ENCODE data around the gene PEBP1. TPM values are rescaled to one million over a fixed set of nuclear protein-coding genes. Genes with fewer than 3 reads are reported as not detected.
A peak's percentile ranks its signal among the peaks of the same experiment; 100 is the strongest.

Gene PEBP1
- total RNA-seq, 2 donors from 2014 or later: 538 to 621 TPM

DNA sequence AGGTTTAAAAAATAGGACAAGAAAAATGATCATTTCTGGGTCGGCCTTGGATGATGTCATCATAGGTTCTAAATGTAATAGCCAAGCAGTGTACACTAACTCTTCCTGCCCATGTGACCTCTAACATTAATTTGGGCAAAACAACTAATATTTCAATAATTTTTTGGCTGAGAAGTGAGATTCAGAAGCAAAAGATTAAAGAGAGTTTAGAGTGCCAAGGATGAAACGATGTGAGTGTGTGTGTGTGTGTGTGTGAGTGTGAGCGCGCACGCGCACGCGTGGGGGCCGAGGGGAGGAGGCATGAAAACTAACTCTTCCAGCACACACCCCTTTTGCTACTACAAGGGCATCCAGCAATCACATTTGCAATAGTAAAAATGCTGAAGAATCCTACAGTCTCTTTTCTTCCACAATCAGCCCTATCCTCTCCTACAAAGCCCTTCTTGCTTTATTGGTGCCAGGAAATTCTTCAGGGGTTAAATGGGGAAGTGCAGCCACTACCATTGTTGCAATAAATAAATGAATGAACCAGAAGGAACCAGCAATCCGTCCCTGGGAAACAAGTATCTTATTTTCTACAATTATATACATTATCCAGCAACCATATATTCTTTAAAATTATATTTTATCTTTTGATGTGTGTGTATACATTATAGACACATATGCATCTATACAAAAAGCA lies 52.9 kb downstream of the PEBP1 start:
- no peaks in the 10 kb centered on the region for H3K27me3 ChIP-seq (replicated peaks; ENCODE audit: insufficient read depth)
- intact Hi-C loops (cut with DNase I): no loop called here
- TF ChIP-seq POLR2A (IDR thresholded peaks at IDR 0.05): no peak
- TF ChIP-seq POLR2AphosphoS5 (IDR thresholded peaks at IDR 0.05): no peak
- TF ChIP-seq, protein P1, sequence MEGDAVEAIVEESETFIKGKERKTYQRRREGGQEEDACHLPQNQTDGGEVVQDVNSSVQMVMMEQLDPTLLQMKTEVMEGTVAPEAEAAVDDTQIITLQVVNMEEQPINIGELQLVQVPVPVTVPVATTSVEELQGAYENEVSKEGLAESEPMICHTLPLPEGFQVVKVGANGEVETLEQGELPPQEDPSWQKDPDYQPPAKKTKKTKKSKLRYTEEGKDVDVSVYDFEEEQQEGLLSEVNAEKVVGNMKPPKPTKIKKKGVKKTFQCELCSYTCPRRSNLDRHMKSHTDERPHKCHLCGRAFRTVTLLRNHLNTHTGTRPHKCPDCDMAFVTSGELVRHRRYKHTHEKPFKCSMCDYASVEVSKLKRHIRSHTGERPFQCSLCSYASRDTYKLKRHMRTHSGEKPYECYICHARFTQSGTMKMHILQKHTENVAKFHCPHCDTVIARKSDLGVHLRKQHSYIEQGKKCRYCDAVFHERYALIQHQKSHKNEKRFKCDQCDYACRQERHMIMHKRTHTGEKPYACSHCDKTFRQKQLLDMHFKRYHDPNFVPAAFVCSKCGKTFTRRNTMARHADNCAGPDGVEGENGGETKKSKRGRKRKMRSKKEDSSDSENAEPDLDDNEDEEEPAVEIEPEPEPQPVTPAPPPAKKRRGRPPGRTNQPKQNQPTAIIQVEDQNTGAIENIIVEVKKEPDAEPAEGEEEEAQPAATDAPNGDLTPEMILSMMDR (IDR thresholded peaks at IDR 0.05): peak in 1 of 4 experiments; percentile 7
- no peaks in the 10 kb centered on the region for H3K9me3 ChIP-seq
- H3K27ac ChIP-seq: peak overlapping the region; percentile 68 to 71
- H3K4me1 ChIP-seq (replicated peaks): no peaks in the 10 kb centered on the region
- H3K36me3 ChIP-seq: no peaks in the 10 kb centered on the region
- no peak for DNase-seq (ENCODE audit: low spot score)
- H3K4me3 ChIP-seq: no peak overlapping the region
- 44% methylated on average over 10 of the region's 10 CpGs for WGBS

DNA sequence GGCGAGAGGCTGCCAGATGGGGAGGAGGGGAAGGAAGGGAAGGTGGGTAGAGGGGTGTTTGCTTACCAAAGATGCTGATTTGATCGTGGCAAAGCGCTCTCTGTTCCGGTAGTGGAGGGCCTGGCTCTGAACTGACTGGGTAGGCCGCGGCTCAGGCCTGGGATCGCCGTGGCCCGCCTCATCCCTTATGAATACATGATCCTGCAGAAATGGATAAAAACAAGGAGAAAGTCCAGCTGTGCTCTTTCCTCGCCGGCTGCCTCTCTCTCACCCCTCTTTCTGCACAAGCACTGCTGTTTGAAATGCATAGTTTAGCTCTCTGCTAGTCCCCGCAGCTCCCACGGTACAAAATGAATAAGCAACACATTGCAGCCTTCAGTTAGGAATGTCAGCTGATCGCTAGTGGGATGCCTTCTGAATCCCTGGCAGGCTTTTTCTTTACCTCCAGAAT lies 53.8 kb downstream of the PEBP1 start:
- Histone ChIP-seq H3K27me3 (replicated peaks; ENCODE audit: insufficient read depth) (no peaks in the 10 kb centered on the region), H3K36me3 (no peaks in the 10 kb centered on the region), H3K4me1 (replicated peaks) (no peaks in the 10 kb centered on the region), H3K9me3 (no peaks in the 10 kb centered on the region), H3K4me3 (peak overlapping the region; percentile 18 to 19), H3K27ac (peak overlapping the region; percentile 68 to 71)
- TF ChIP-seq, protein P1 (IDR thresholded peaks at IDR 0.05): no peak
- TF ChIP-seq POLR2A (IDR thresholded peaks at IDR 0.05): no peak
- TF ChIP-seq POLR2AphosphoS5 (IDR thresholded peaks at IDR 0.05): no peak
- intact Hi-C loops (cut with DNase I): no loop called here
- DNase-seq (ENCODE audit: low spot score): peak; percentile 16
- WGBS: 8% methylated on average over 14 of the region's 14 CpGs

DNA sequence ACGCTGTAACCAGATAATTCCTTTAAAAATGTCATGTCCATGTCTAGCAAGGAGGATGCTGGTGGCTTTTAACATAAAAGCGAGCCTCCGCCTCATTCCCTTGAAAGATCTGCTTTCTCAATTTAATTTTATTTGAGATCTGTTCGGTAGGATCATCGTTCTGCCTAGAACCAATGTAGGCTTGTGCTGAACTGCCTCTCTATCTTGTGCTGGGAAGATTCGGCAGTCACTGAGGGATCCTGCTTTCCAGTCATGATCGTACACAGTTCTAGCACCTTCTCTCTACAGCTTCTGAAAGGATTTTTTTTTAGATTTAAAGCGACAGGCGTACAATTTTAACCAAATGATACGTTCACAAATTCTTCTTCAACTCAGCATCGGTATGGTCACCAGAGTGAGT lies 54.3 kb downstream of the PEBP1 start:
- Histone ChIP-seq H3K9me3 (no peaks in the 10 kb centered on the region), H3K4me1 (replicated peaks) (no peaks in the 10 kb centered on the region), H3K27ac (peak overlapping the region; percentile 68 to 71), H3K4me3 (peak overlapping the region; percentile 18 to 19), H3K36me3 (no peaks in the 10 kb centered on the region), H3K27me3 (replicated peaks; ENCODE audit: insufficient read depth) (no peaks in the 10 kb centered on the region)
- WGBS: 18% methylated on average over 11 of the region's 11 CpGs
- no peak for DNase-seq (ENCODE audit: low spot score)
- TF ChIP-seq POLR2A (IDR thresholded peaks at IDR 0.05) (no peak), POLR2AphosphoS5 (IDR thresholded peaks at IDR 0.05) (peak; percentile 8)
- intact Hi-C loops (cut with DNase I): no loop called here

DNA sequence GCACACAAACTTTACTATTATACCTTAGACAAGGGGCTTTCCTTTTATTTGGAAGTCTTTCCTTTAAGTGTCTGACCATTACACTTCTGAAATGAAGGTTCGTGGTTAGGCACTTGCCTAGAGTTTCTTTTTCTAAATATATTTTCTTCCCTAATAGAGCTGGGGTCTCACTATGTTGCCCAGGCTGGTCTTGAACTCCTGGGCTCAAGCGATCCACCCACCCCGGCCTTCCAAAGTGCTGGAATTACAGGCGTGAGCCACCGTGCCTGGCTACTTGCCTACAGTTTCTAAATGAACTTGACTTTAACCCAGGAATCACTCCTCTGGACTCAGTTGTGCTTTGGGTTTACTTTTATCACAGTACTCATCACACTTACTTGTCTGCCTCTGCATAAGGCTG lies 57.6 kb downstream of the PEBP1 start:
- DNase-seq (ENCODE audit: low spot score): no peak
- WGBS: 83% methylated on average over 5 of the region's 5 CpGs
- no peaks in the 10 kb centered on the region for H3K36me3 ChIP-seq
- intact Hi-C loops (cut with DNase I): no loop called here
- TF ChIP-seq POLR2A (IDR thresholded peaks at IDR 0.05) (no peak), POLR2AphosphoS5 (IDR thresholded peaks at IDR 0.05) (no peak)
- TF ChIP-seq, protein P1 (IDR thresholded peaks at IDR 0.05): no peak
- H3K27me3 ChIP-seq (replicated peaks; ENCODE audit: insufficient read depth): no peaks in the 10 kb centered on the region
- H3K4me1 ChIP-seq (replicated peaks): no peaks in the 10 kb centered on the region
- no peak overlapping the region for H3K4me3 ChIP-seq
- H3K27ac ChIP-seq: no peak overlapping the region
- H3K9me3 ChIP-seq: no peaks in the 10 kb centered on the region

DNA sequence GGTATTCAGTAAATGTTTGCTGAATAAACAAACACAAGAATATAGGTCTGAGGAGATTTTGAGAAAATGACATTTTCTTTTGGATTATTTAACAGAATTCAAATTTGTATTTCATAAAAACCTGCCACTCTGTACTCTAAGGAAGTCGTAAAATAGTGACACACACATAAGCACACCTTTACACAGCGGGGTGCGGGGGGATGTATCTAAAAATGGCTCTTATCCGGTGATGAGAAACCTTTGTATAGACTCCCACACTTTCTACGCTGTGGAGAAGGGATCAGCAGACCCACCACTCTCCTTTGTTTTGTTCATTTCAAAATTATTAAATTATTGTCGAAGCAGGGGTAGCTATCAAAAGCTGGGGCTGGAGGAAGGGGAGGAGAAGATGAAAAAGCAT lies 58.0 kb downstream of the PEBP1 start:
- no peaks in the 10 kb centered on the region for H3K36me3 ChIP-seq
- no peak overlapping the region for H3K27ac ChIP-seq
- no peak overlapping the region for H3K4me3 ChIP-seq
- intact Hi-C loops (cut with DNase I): no loop called here
- no peak for DNase-seq (ENCODE audit: low spot score)
- no peak for TF ChIP-seq POLR2A (IDR thresholded peaks at IDR 0.05)
- H3K9me3 ChIP-seq: no peaks in the 10 kb centered on the region
- H3K27me3 ChIP-seq (replicated peaks; ENCODE audit: insufficient read depth): no peaks in the 10 kb centered on the region
- H3K4me1 ChIP-seq (replicated peaks): no peaks in the 10 kb centered on the region
- 80% methylated on average over 6 of the region's 6 CpGs for WGBS

Other genes starting within 250 kb of the PEBP1 start
- 1 to 10 TPM; 1.0 to 1.7 TPM for gene KSR2, start 167.1 kb upstream of the PEBP1 start, total RNA-seq
- 10 to 100 TPM; 18.9 to 26.3 TPM for gene RFC5, start 119.4 kb upstream of the PEBP1 start, total RNA-seq
- 10 to 100 TPM; 41.3 to 99.2 TPM for gene WSB2, start 74.9 kb upstream of the PEBP1 start, total RNA-seq
- gene VSIG10, start 32.1 kb upstream of the PEBP1 start, total RNA-seq: 10 to 100 TPM; 39.8 to 49.5 TPM
- 10 to 100 TPM; 52.2 to 52.5 TPM for gene TAOK3, start 236.8 kb downstream of the PEBP1 start, total RNA-seq
- 10 to 100 TPM; 62.0 to 82.6 TPM for gene SUDS3, start 240.4 kb downstream of the PEBP1 start, total RNA-seq

Measured in prostate gland (tissue), 2 donors.